GM12864 (cell line): ENCODE data around the gene KLHL35.

ENCODE experiments used
- DNase-seq: peaks from one replicate; pipeline ENCODE4 v3.0.0-alpha.2; 2011; ENCODE audit warnings: low read depth
- H3K4me3 ChIP-seq: 2 replicates; pipeline ENCODE4 v1.5.1; 2011; ENCODE audit warnings: mild to moderate bottlenecking, low read depth, low read length, control low read depth
- CTCF ChIP-seq: IDR thresholded peaks from 2 replicates; pipeline ENCODE4 v1.5.1; 2011; ENCODE audit warnings: low read depth, mild to moderate bottlenecking, moderate library complexity, low read length, control low read depth, inconsistent platforms; ENCODE audit errors: missing control alignments

KLHL35 gene

GRCh38 chr11:75473684-75474083, 40.7 kb upstream of the KLHL35 start:
- TF ChIP-seq CTCF = no peak
- H3K4me3 ChIP-seq = no peak overlapping the region
- no peak for DNase-seq

GRCh38 chr11:75472081-75472732, 39.2 kb upstream of the KLHL35 start:
- TF ChIP-seq CTCF = no peak
- no peak overlapping the region for H3K4me3 ChIP-seq

GRCh38 chr11:75471176-75471973, 38.4 kb upstream of the KLHL35 start:
- no peak overlapping the region for H3K4me3 ChIP-seq
- DNase-seq = no peak
- TF ChIP-seq CTCF = no peak

More at GRCh38 chr11:75472081-75472732, 39.2 kb upstream of the KLHL35 start:
- no peak for DNase-seq

GRCh38 chr11:75470476-75471080, 37.6 kb upstream of the KLHL35 start:
- H3K4me3 ChIP-seq = no peak overlapping the region
- TF ChIP-seq CTCF = no peak
- DNase-seq = no peak

GRCh38 chr11:75469785-75470405, 36.9 kb upstream of the KLHL35 start:
- no peak for TF ChIP-seq CTCF
- no peak overlapping the region for H3K4me3 ChIP-seq
- no peak for DNase-seq

GRCh38 chr11:75468534-75469340, 35.7 kb upstream of the KLHL35 start:
- TF ChIP-seq CTCF = no peak
- H3K4me3 ChIP-seq = no peak overlapping the region
- DNase-seq = no peak
